ENCODE measurements around the gene GNL1.

The GNL1 gene, protein sequence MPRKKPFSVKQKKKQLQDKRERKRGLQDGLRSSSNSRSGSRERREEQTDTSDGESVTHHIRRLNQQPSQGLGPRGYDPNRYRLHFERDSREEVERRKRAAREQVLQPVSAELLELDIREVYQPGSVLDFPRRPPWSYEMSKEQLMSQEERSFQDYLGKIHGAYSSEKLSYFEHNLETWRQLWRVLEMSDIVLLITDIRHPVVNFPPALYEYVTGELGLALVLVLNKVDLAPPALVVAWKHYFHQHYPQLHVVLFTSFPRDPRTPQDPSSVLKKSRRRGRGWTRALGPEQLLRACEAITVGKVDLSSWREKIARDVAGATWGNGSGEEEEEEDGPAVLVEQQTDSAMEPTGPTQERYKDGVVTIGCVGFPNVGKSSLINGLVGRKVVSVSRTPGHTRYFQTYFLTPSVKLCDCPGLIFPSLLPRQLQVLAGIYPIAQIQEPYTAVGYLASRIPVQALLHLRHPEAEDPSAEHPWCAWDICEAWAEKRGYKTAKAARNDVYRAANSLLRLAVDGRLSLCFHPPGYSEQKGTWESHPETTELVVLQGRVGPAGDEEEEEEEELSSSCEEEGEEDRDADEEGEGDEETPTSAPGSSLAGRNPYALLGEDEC

GRCh38 chr6:30556066-30556905, at the start of gene GNL1:
Gene GNL1, minus strand, starts transcription at chr6:30556489. Its CDS starts 286 bp downstream, at chr6:30556203.
- DNase-seq (ENCODE audit: low read depth in 3 of 3): peak; percentile 99 to 100 (median 99)

GRCh38 chr6:30603961-30604360, 47.7 kb upstream of the GNL1 start:
- no peak for DNase-seq (ENCODE audit: low read depth in 3 of 3)

GRCh38 chr6:30601815-30602641, 45.7 kb upstream of the GNL1 start:
- DNase-seq (ENCODE audit: low read depth in 3 of 3): no peak

- DNase-seq (ENCODE audit: low read depth in 3 of 3): no peak
These were observed 45.1 kb upstream of the GNL1 start for GRCh38 chr6:30601436-30601814.

- no peak for DNase-seq (ENCODE audit: low read depth in 3 of 3)
These were observed 44.2 kb upstream of the GNL1 start for GRCh38 chr6:30600451-30600961.

GRCh38 chr6:30599625-30600324, 43.5 kb upstream of the GNL1 start:
- no peak for DNase-seq (ENCODE audit: low read depth in 3 of 3)

GRCh38 chr6:30598912-30599624, 42.8 kb upstream of the GNL1 start:
- DNase-seq (ENCODE audit: low read depth in 3 of 3): no peak

DNA sequence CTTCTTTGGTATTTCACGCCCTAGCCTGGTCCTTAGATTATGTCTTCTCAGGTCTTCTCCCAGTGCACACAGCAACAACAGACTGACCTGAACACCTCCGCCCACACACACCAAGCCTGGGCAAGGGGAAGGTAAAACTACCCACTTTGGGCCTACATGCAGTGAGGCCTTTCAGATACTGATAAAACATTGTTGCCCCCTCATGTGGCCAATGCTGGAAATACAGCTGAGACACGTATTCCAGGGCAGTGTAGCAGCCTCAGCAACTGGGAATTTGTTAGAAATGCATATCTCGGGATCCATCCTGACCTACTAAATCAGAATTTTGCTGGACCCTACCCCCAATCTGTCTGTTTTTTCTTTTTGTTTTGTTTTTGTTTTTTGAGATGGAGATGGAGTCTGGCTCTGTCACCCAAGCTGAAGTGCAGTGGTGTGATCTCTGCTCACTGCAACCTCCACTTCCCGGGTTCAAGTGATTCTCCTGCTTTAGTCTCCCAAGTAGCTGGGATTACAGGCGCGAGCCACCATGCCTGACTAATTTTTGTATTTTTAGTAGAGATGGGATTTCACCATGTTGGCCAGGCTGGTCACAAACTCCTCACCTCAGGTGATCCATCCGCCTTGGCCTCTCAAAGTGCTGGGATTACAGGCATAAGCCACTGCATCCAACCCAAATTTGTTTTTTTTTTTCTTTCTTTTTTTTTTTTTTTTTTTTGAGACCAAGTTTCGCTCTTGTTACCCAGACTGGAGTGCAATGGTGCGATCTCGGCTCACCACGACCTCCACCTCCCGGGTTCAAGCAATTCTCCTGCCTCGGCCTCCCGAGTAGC, 41.2 kb upstream of the GNL1 start:
- peak; percentile 57 to 66 (median 61) for DNase-seq (ENCODE audit: low read depth in 3 of 3)

- DNase-seq (ENCODE audit: low read depth in 3 of 3): no peak
These were observed 36.0 kb upstream of the GNL1 start for GRCh38 chr6:30592287-30592686.

- DNase-seq (ENCODE audit: low read depth in 3 of 3): no peak
These were observed 34.7 kb upstream of the GNL1 start for GRCh38 chr6:30591008-30591407.

DNA sequence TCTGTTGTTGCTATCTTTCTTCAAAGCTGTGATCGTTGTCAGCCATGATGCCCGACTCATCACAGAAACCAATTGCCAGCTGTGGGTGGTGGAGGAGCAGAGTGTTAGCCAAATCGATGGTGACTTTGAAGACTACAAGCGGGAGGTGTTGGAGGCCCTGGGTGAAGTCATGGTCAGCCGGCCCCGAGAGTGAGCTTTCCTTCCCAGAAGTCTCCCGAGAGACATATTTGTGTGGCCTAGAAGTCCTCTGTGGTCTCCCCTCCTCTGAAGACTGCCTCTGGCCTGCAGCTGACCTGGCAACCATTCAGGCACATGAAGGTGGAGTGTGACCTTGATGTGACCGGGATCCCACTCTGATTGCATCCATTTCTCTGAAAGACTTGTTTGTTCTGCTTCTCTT, 34.2 kb upstream of the GNL1 start:
- no peak for DNase-seq (ENCODE audit: low read depth in 3 of 3)

GRCh38 chr6:30589754-30590358, 33.6 kb upstream of the GNL1 start:
- DNase-seq (ENCODE audit: low read depth in 3 of 3): no peak

GRCh38 chr6:30583921-30584320, 27.6 kb upstream of the GNL1 start:
- DNase-seq (ENCODE audit: low read depth in 3 of 3): no peak

- no peak for DNase-seq (ENCODE audit: low read depth in 3 of 3)
These were observed 21.8 kb upstream of the GNL1 start for GRCh38 chr6:30578051-30578450.

GRCh38 chr6:30573113-30573512, 16.8 kb upstream of the GNL1 start:
- DNase-seq (ENCODE audit: low read depth in 3 of 3): no peak

GRCh38 chr6:30572148-30572547, 15.9 kb upstream of the GNL1 start:
- DNase-seq (ENCODE audit: low read depth in 3 of 3): no peak

DNA sequence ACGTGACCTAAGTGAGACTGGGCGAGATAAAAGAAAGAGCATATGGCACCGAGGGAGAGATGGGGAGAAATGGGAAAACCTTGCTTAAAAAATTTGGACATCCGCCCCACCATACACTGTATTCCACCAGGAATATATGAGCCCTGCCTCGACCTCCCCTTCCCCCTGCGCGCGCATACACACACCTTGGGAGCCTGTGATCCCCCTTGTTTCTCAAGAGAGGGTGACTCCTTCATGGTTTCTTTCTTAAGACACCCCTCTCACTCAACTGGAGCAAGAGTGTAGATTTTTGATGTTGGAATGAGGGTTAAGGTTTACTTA, 15.4 kb upstream of the GNL1 start:
- no peak for DNase-seq (ENCODE audit: low read depth in 3 of 3)

GRCh38 chr6:30571075-30571761, 14.9 kb upstream of the GNL1 start, which contains the start of gene ABCF1:
Gene ABCF1, plus strand, starts transcription at chr6:30571442. Its CDS starts 46 bp downstream, at chr6:30571488.
- peak; percentile 99 to 100 (median 99) for DNase-seq (ENCODE audit: low read depth in 3 of 3)
